SK-N-SH (cell line): ENCODE measurements around the gene DCDC2. TPM values are rescaled to one million over a fixed set of nuclear protein-coding genes. Genes with fewer than 3 reads are reported as not detected.

ENCODE experiments used
- CTCF ChIA-PET: fragments of 300-600, 350-600 bp; formaldehyde crosslinking; extraction: SDS; loops from one replicate; lab custom pipeline; 2021; lab: Yijun Ruan, JAX
- POLR2A ChIA-PET: fragments of 350-600 bp; sonication (Branson Sonifier 250); formaldehyde crosslinking; extraction: SDS; loops from one replicate; lab custom pipeline; 2020; ENCODE audit warnings: antibody characterized with exemption, inconsistent platforms; lab: Yijun Ruan, JAX
- DNase-seq: peaks from one replicate; pipeline ENCODE4 v3.0.0; 2012
- H2AFZ ChIP-seq: fragments of 200-600 bp; sonication (generic); 2 replicates; pipeline ENCODE4 v1.8.1; 2016; ENCODE audit warnings: antibody characterized with exemption, mild to moderate bottlenecking, low read depth
- H3F3A ChIP-seq: fragments of 200-600 bp; sonication (generic); replicated peaks from 2 replicates; pipeline ENCODE3; 2016; ENCODE audit warnings: antibody characterized with exemption, mild to moderate bottlenecking; ENCODE audit not compliant: insufficient read depth
- H3K27ac ChIP-seq, 2 experiments: fragments of 200-500 bp in 1 of 2; fragments of 200-600 bp in 1 of 2; sonication (Bioruptor generic) in 1 of 2; sonication (generic), shearing (Covaris generic) in 1 of 2; 2 replicates each; pipeline versions ENCODE4 v1.5.1 to v1.6.1; 2014 to 2016; ENCODE audit warnings: low read depth in 2 of 2, inconsistent platforms in 1 of 2, low read length in 1 of 2, mild to moderate bottlenecking in 1 of 2, mixed read lengths in 1 of 2
- H3K27me3 ChIP-seq: fragments of 200-600 bp; sonication (generic), shearing (Covaris generic); 2 replicates; pipeline ENCODE4 v1.6.1; 2016; ENCODE audit warnings: mixed run types; ENCODE audit not compliant: insufficient read depth
- H3K36me3 ChIP-seq, 2 experiments: fragments of 200-500 bp in 1 of 2; fragments of 200-600 bp in 1 of 2; sonication (Bioruptor generic) in 1 of 2; sonication (generic) in 1 of 2; replicated peaks in 1 of 2; 2 replicates each; pipeline versions ENCODE3 to v1.5.1; 2014 to 2016; ENCODE audit warnings: low read length in 1 of 2, mild to moderate bottlenecking in 1 of 2; ENCODE audit not compliant: insufficient read depth in 2 of 2, control insufficient read depth in 1 of 2
- H3K4me1 ChIP-seq, 2 experiments: fragments of 200-500 bp in 1 of 2; fragments of 200-600 bp in 1 of 2; sonication (Bioruptor generic) in 1 of 2; sonication (generic), shearing (Covaris generic) in 1 of 2; 2 replicates each; pipeline versions ENCODE4 v1.5.1 to v1.6.1; 2014 to 2016; ENCODE audit warnings: low read depth in 1 of 2, low read length in 1 of 2, mixed run types in 1 of 2; ENCODE audit not compliant: insufficient read depth in 2 of 2, control insufficient read depth in 1 of 2
- H3K4me2 ChIP-seq: fragments of 200-600 bp; sonication (generic), shearing (Covaris generic); 2 replicates; pipeline ENCODE4 v1.6.1; 2017; ENCODE audit warnings: mixed run types
- H3K4me3 ChIP-seq, 2 experiments: fragments of 200-500 bp in 1 of 2; fragments of 200-600 bp in 1 of 2; sonication (Bioruptor generic) in 1 of 2; sonication (generic), shearing (Covaris generic) in 1 of 2; 2 replicates each; pipeline versions ENCODE4 v1.5.1 to v1.8.1; 2014 to 2016; ENCODE audit warnings: low read depth in 2 of 2, inconsistent platforms in 1 of 2, low read length in 1 of 2, mild to moderate bottlenecking in 1 of 2, mixed read lengths in 1 of 2, moderate library complexity in 1 of 2
- H3K79me2 ChIP-seq: fragments of 200-600 bp; sonication (generic); 2 replicates; pipeline ENCODE4 v1.8.1; 2017; ENCODE audit warnings: mild to moderate bottlenecking; ENCODE audit not compliant: insufficient read depth
- H3K9ac ChIP-seq: fragments of 200-600 bp; sonication (generic); 2 replicates; pipeline ENCODE4 v1.6.1; 2017; ENCODE audit warnings: mixed run types
- H3K9me2 ChIP-seq: fragments of 200-600 bp; sonication (generic); 2 replicates; pipeline ENCODE4 v1.6.1; 2017; ENCODE audit warnings: mixed run types
- H3K9me3 ChIP-seq: fragments of 200-600 bp; sonication (generic); 2 replicates; pipeline ENCODE4 v1.6.1; 2017; ENCODE audit warnings: mixed run types, mild to moderate bottlenecking, moderate library complexity
- H4K20me1 ChIP-seq: fragments of 200-600 bp; sonication (generic); 2 replicates; pipeline ENCODE4 v1.6.1; 2017; ENCODE audit warnings: mild to moderate bottlenecking, mixed run types; ENCODE audit not compliant: insufficient read depth
- ELF1 ChIP-seq: IDR thresholded peaks from 2 replicates; pipeline ENCODE4 v1.4.0; 2012
- EP300 ChIP-seq, 2 experiments: IDR thresholded peaks; 2 replicates each; pipeline versions ENCODE4 v1.4.0 to v1.6.1; 2012; ENCODE audit warnings: borderline replicate concordance in 1 of 2, low read depth in 1 of 2, low read length in 1 of 2
- FOSL2 ChIP-seq: IDR thresholded peaks from 2 replicates; pipeline ENCODE4 v1.4.0; 2012; ENCODE audit warnings: low read depth, mild to moderate bottlenecking, moderate library complexity, borderline replicate concordance
- FOXJ3 ChIP-seq: sonication (generic); formaldehyde crosslinking; IDR thresholded peaks from 2 replicates; pipeline ENCODE4 v1.5.1; 2020; ENCODE audit warnings: mild to moderate bottlenecking, missing genetic modification reagents
- FOXM1 ChIP-seq: IDR thresholded peaks from 2 replicates; pipeline ENCODE4 v1.4.0; 2012; ENCODE audit warnings: low read depth, mild to moderate bottlenecking
- GATA2 ChIP-seq: sonication (generic); formaldehyde crosslinking; IDR thresholded peaks from 2 replicates; pipeline ENCODE4 v1.5.0; 2020; ENCODE audit warnings: mild to moderate bottlenecking, missing genetic modification reagents
- JUND ChIP-seq: IDR thresholded peaks from 2 replicates; pipeline ENCODE4 v1.4.0; 2012
- MEF2A ChIP-seq: IDR thresholded peaks from 2 replicates; pipeline ENCODE4 v1.4.0; 2012; ENCODE audit warnings: low read depth, borderline replicate concordance
- MXI1 ChIP-seq: IDR thresholded peaks from 2 replicates; pipeline ENCODE4 v1.6.1; 2012; ENCODE audit warnings: mild to moderate bottlenecking, low read depth, low read length, improper control_type of control experiment
- NRF1 ChIP-seq: IDR thresholded peaks from 2 replicates; pipeline ENCODE4 v1.6.1; 2012; ENCODE audit warnings: low read depth, mild to moderate bottlenecking, low read length
- POLR2AphosphoS5 ChIP-seq: IDR thresholded peaks from 2 replicates; pipeline ENCODE4 v1.6.1; 2012; ENCODE audit warnings: low read depth, low read length
- RAD21 ChIP-seq: IDR thresholded peaks from 2 replicates; pipeline ENCODE4 v1.6.1; 2012; ENCODE audit warnings: mild to moderate bottlenecking, low read length
- RCOR1 ChIP-seq: fragments of 150-350 bp; IDR thresholded peaks from 2 replicates; pipeline ENCODE4 v1.6.1; 2017; ENCODE audit warnings: antibody characterized with exemption, low read length
- RFX5 ChIP-seq: IDR thresholded peaks from 2 replicates; pipeline ENCODE4 v1.6.1; 2012; ENCODE audit warnings: mild to moderate bottlenecking, improper control_type of control experiment, low read length
- SIN3A ChIP-seq: IDR thresholded peaks from 2 replicates; pipeline ENCODE4 v1.6.1; 2012; ENCODE audit warnings: low read depth, mild to moderate bottlenecking, low read length, moderate library complexity, borderline replicate concordance
- TEAD4 ChIP-seq: IDR thresholded peaks from 2 replicates; pipeline ENCODE4 v1.4.0; 2012; ENCODE audit warnings: mild to moderate bottlenecking, borderline replicate concordance; ENCODE audit not compliant: insufficient read depth
- YY1 ChIP-seq: IDR thresholded peaks from 2 replicates; pipeline ENCODE4 v1.4.0; 2012; ENCODE audit warnings: low read depth, mild to moderate bottlenecking
- WGBS: methylation state at CpG from one replicate; pipeline ENCODE4 v1.1.6; 2017; ENCODE audit warnings: low lambda C conversion rate; 5-methylcytosine and 5-hydroxymethylcytosine counted together
- polyA plus RNA-seq, 3 experiments: library from polyadenylated mRNA; depleted of rRNA; stranded (reverse); fragments of >200 nt; gene quantifications; 2 replicates each; pipeline ENCODE4 v1.2.3, GENCODE V29; 2012
- TF ChIP-seq, protein P1 (sequence below): fragments of 200-600 bp; sonication (generic); IDR thresholded peaks from 2 replicates; pipeline ENCODE4 v1.6.1; 2017; ENCODE audit warnings: antibody characterized with exemption, mild to moderate bottlenecking, moderate library complexity
- TF ChIP-seq, protein P2 (sequence below): fragments of 150-350 bp; IDR thresholded peaks from 2 replicates; pipeline ENCODE4 v1.6.1; 2017; ENCODE audit warnings: antibody characterized with exemption, low read length, low read depth, borderline replicate concordance

The DCDC2 gene
- polyA plus RNA-seq, 1 of the 3 experiments (the other 2 are of a cell fraction), result not detected

DNA sequence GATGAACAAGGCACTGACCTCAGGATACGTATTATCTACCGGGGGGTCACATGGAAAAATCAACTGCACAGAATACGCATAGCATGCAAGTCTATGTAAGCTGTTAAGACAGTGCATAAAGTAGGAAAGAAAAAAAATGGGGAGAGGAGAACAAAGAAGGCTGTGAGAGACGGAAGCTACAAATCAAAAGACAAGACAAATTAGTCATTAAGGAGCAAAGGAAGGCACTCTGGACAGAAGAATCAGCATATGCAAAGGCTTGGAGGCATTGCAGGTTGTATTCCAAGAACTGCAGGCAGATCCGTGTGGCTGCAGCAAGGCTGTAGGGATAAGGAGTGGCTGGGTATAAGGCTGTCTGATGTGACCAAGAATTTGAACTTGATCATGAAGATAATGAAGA is 142.9 kb downstream of the DCDC2 start:
- 48% methylated on average over 5 of the region's 5 CpGs for WGBS
- Histone ChIP-seq H3K36me3 (no peaks in the 10 kb centered on the region), H4K20me1 (no peaks in the 10 kb centered on the region), H3K9me2 (no peaks in the 10 kb centered on the region), H3K9ac (no peak overlapping the region), H3K4me1 (no peaks in the 10 kb centered on the region), H3K4me2 (no peak overlapping the region), H3K27me3 (no peaks in the 10 kb centered on the region), H3K9me3 (no peaks in the 10 kb centered on the region), H3F3A (no peaks in the 10 kb centered on the region), H3K27ac (no peak overlapping the region), H3K4me3 (no peak overlapping the region), H2AFZ (no peak overlapping the region)
- POLR2A ChIA-PET, result no interaction called here
- DNase-seq, result no peak
- no peak for TF ChIP-seq EP300 (IDR thresholded peaks at IDR 0.05; ENCODE audit: borderline replicate concordance in 1 of 2, low read depth in 1 of 2, low read length in 1 of 2)
- no peak for TF ChIP-seq RCOR1
- TF ChIP-seq JUND, result no peak
- TF ChIP-seq NRF1, result no peak
- TF ChIP-seq, protein P1, sequence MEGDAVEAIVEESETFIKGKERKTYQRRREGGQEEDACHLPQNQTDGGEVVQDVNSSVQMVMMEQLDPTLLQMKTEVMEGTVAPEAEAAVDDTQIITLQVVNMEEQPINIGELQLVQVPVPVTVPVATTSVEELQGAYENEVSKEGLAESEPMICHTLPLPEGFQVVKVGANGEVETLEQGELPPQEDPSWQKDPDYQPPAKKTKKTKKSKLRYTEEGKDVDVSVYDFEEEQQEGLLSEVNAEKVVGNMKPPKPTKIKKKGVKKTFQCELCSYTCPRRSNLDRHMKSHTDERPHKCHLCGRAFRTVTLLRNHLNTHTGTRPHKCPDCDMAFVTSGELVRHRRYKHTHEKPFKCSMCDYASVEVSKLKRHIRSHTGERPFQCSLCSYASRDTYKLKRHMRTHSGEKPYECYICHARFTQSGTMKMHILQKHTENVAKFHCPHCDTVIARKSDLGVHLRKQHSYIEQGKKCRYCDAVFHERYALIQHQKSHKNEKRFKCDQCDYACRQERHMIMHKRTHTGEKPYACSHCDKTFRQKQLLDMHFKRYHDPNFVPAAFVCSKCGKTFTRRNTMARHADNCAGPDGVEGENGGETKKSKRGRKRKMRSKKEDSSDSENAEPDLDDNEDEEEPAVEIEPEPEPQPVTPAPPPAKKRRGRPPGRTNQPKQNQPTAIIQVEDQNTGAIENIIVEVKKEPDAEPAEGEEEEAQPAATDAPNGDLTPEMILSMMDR, result no peak
- no peak for TF ChIP-seq YY1
- no peak for TF ChIP-seq FOXJ3 (CRISPR knock-in tag)
- TF ChIP-seq, all 33 proteins: peak for 0
- CTCF ChIA-PET, result no interaction called here
- no peaks in the 10 kb centered on the region for H3K79me2 ChIP-seq

DNA sequence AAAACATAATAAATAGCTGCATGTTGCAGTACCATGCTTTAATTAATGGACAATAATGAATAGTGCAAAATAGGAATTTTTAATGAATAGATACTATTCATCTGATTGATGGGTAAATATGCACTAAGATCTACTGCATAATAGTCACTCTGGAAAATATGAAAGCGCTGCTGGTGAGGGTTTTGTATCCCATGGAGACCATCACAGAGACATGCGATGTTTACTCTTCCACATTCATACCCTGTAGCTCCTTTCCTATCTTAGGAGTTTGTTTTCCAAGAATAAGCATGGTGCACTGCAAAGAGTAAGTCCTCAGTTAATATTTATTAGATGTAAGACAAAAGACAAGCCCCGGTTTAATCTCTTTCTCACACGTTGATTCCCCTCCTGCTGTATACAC is 150.4 kb downstream of the DCDC2 start:
- no peaks in the 10 kb centered on the region for H3K79me2 ChIP-seq
- WGBS, result 61% methylated on average over 4 of the region's 4 CpGs
- POLR2A ChIA-PET, result no interaction called here
- H3K4me2 ChIP-seq, result no peak overlapping the region
- no peak for TF ChIP-seq RAD21
- no peak for TF ChIP-seq FOXJ3 (CRISPR knock-in tag)
- no peak for TF ChIP-seq GATA2 (CRISPR knock-in tag)
- TF ChIP-seq TEAD4, result no peak
- no peak for TF ChIP-seq FOXM1
- TF ChIP-seq, protein P2, sequence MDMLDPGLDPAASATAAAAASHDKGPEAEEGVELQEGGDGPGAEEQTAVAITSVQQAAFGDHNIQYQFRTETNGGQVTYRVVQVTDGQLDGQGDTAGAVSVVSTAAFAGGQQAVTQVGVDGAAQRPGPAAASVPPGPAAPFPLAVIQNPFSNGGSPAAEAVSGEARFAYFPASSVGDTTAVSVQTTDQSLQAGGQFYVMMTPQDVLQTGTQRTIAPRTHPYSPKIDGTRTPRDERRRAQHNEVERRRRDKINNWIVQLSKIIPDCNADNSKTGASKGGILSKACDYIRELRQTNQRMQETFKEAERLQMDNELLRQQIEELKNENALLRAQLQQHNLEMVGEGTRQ, result no peak
- no peak for TF ChIP-seq POLR2AphosphoS5
- TF ChIP-seq SIN3A, result no peak
- no peak for TF ChIP-seq JUND
- TF ChIP-seq YY1, result no peak
- TF ChIP-seq FOSL2, result no peak
- TF ChIP-seq ELF1, result no peak
- no peak for TF ChIP-seq NRF1
- TF ChIP-seq RFX5, result no peak
- no peak for TF ChIP-seq MXI1
- TF ChIP-seq MEF2A, result no peak
- H3K9me2 ChIP-seq, result no peaks in the 10 kb centered on the region
- no peaks in the 10 kb centered on the region for H3K27me3 ChIP-seq
- H2AFZ ChIP-seq, result no peak overlapping the region
- H3F3A ChIP-seq, result no peaks in the 10 kb centered on the region
- H3K4me1 ChIP-seq, result no peaks in the 10 kb centered on the region
- H3K27ac ChIP-seq, result no peak overlapping the region
- no peak overlapping the region for H3K9ac ChIP-seq
- H3K36me3 ChIP-seq, result no peaks in the 10 kb centered on the region
- CTCF ChIA-PET, result interaction anchor here (1.1 to 3.3 kb wide), 2 partner anchors 16 to 67 kb away, joined by 3 to 25 read pairs; no protein-coding TSS in a partner anchor
- H4K20me1 ChIP-seq, result no peaks in the 10 kb centered on the region
- no peaks in the 10 kb centered on the region for H3K9me3 ChIP-seq
- DNase-seq, result no peak
- H3K4me3 ChIP-seq, result no peak overlapping the region
